RWPE1 (cell line): ENCODE measurements around the gene OGG1.

Experiments
- CTCF ChIA-PET: fragments of 350-600 bp; sonication (Branson Sonifier 250); formaldehyde crosslinking; extraction: SDS; loops from one replicate; lab custom pipeline; 2021; lab: Yijun Ruan, JAX
- POLR2A ChIA-PET: fragments of 400-600 bp; formaldehyde crosslinking; extraction: SDS; loops from one replicate; lab custom pipeline; 2020; ENCODE audit warnings: antibody characterized with exemption; ENCODE audit not compliant: low non-redundant PET; lab: Yijun Ruan, JAX
- DNase-seq: peaks from one replicate; pipeline ENCODE4 v3.0.0; 2012; ENCODE audit warnings: low spot score
- H3K27ac ChIP-seq: fragments of 450-650 bp; 2 replicates; pipeline ENCODE4 v1.5.1; 2017
- CTCF ChIP-seq: fragments of 450-650 bp; conservative IDR thresholded peaks from 2 replicates; pipeline ENCODE4 v1.5.1; 2017; ENCODE audit warnings: low read depth, mild to moderate bottlenecking

The OGG1 gene

DNA sequence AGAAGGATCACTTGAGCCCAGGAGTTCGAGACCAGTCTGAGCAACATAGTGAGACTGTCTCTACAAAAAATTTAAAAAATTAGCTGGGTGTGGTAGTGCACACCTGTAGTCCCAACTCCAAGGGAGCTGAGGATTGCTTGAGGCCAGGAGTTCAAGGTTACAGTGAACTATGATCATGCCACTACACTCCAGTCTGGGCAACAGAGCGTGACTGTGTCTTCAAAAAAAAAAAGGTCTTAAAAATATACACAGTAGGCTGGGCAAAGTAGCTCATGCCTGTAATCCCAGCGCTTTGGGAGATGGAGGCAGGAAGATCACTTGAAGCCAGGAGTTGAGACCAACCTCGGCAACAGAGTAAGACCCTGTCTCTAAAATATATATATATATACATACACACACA lies 31.2 kb downstream of the OGG1 start:
- CTCF ChIA-PET, result no interaction called here
- no peak for DNase-seq
- no peak overlapping the region for H3K27ac ChIP-seq
- TF ChIP-seq CTCF, result no peak
- POLR2A ChIA-PET, result no interaction called here

DNA sequence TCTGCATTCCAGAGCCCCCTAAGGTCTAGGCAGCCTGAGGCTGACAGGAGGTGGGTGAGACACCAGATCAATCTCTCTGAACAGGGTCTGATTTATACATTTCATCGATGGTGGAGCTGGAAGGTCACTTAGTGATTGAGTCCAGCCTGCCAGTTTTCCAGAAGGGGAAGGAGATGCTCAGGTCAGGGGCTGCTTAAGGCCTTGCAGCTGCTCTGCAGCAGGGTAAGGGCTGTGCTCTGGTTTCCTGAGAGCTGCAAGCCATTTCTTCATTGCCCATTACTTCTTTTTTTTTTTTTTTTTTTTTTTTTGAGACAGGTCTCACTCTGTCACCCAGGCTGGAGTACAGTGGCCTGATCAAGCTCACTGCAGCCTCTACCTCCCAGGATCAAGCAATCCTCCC lies 31.8 kb downstream of the OGG1 start:
- TF ChIP-seq CTCF, result no peak
- DNase-seq, result no peak
- POLR2A ChIA-PET, result no interaction called here
- CTCF ChIA-PET, result no interaction called here
- H3K27ac ChIP-seq, result peak overlapping the region; percentile 17; the same call in 1 of the 2 replicates

- ChIA-PET POLR2A (no interaction called here), CTCF (interaction anchor here (0.8 kb wide), 1 partner anchor 1234 kb away, joined by 5 read pairs; no protein-coding TSS in a partner anchor)
- TF ChIP-seq CTCF, result no peak
- no peak for DNase-seq
- H3K27ac ChIP-seq, result peak overlapping the region; percentile 17
Observed at GRCh38 chr3:9781978-9782603, 32.3 kb downstream of the OGG1 start.

GRCh38 chr3:9782770-9783169 lies 33.0 kb downstream of the OGG1 start:
- TF ChIP-seq CTCF, result peak; percentile 48
- CTCF ChIA-PET, result interaction anchor here (0.6 to 0.8 kb wide), 2 partner anchors 811 to 1233 kb away, joined by 3 to 5 read pairs; no protein-coding TSS in a partner anchor
- DNase-seq, result no peak
- no peak overlapping the region; the same call in 1 of the 2 replicates for H3K27ac ChIP-seq
- POLR2A ChIA-PET, result no interaction called here

- H3K27ac ChIP-seq, result peak overlapping the region; percentile 10; the same call in 1 of the 2 replicates
- no peak for DNase-seq
- ChIA-PET CTCF (no interaction called here), POLR2A (no interaction called here)
- no peak for TF ChIP-seq CTCF
Observed at GRCh38 chr3:9783954-9784353, 34.2 kb downstream of the OGG1 start.

DNA sequence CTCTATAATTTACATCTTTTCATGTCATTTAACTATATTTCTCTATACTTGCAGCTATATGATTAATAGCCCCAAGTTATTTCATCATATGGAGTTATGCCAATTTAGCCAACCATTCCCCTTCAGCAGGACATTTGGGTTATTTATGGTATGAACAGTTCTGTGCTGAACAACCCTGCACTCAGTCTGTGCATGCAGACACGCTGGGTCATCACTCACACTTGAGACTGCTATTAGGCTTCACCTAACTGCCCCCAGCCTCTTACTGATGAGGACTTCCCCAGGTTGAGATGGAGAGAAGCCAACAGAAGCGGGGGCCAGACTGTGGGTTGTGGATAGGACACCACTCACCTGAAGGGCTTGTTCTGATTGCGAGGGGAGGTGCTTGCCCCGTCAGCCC lies 35.2 kb downstream of the OGG1 start:
- CTCF ChIA-PET, result no interaction called here
- POLR2A ChIA-PET, result no interaction called here
- no peak for DNase-seq
- H3K27ac ChIP-seq, result peak overlapping the region; percentile 63
- TF ChIP-seq CTCF, result no peak
